GM23248 (cell line): ENCODE measurements around the gene SLC6A19. TPM values are rescaled to one million over a fixed set of nuclear protein-coding genes. Genes with fewer than 3 reads are reported as not detected.

Source experiments
- DNase-seq: peaks from one replicate; pipeline ENCODE4 v3.0.0-alpha.2; 2015
- H2AFZ ChIP-seq: fragments of 200-600 bp; sonication (generic); 2 replicates; pipeline ENCODE4 v1.6.1; 2016; ENCODE audit warnings: antibody characterized with exemption
- H3F3A ChIP-seq: fragments of 200-600 bp; sonication (generic); 2 replicates; pipeline ENCODE4 v1.6.1; 2016; ENCODE audit warnings: mild to moderate bottlenecking, antibody characterized with exemption, mixed run types; ENCODE audit not compliant: insufficient read depth
- H3K27ac ChIP-seq: fragments of 200-600 bp; sonication (generic); 2 replicates; pipeline ENCODE4 v1.5.1; 2016; ENCODE audit warnings: mild to moderate bottlenecking
- H3K27me3 ChIP-seq: fragments of 200-600 bp; sonication (generic); replicated peaks from 2 replicates; pipeline ENCODE4 v1.6.1; 2016; ENCODE audit warnings: mild to moderate bottlenecking; ENCODE audit not compliant: insufficient read depth
- H3K36me3 ChIP-seq: fragments of 200-600 bp; sonication (generic); 2 replicates; pipeline ENCODE4 v1.6.1; 2016; ENCODE audit warnings: low read depth, mild to moderate bottlenecking
- H3K4me1 ChIP-seq: fragments of 200-600 bp; sonication (generic); 2 replicates; pipeline ENCODE4 v1.6.1; 2016; ENCODE audit warnings: mild to moderate bottlenecking; ENCODE audit not compliant: insufficient read depth
- H3K4me2 ChIP-seq: fragments of 200-600 bp; sonication (generic); one replicate; pipeline ENCODE4 v1.6.1; 2016; ENCODE audit warnings: mild to moderate bottlenecking; ENCODE audit not compliant: unreplicated experiment
- H3K4me3 ChIP-seq: fragments of 200-600 bp; sonication (generic); 2 replicates; pipeline ENCODE4 v1.5.1; 2016; ENCODE audit warnings: mild to moderate bottlenecking
- H3K79me2 ChIP-seq: fragments of 200-600 bp; sonication (generic); 2 replicates; pipeline ENCODE4 v1.6.1; 2016; ENCODE audit warnings: mild to moderate bottlenecking; ENCODE audit not compliant: insufficient read depth
- H3K9ac ChIP-seq: fragments of 200-600 bp; sonication (generic); 2 replicates; pipeline ENCODE4 v1.6.1; 2016; ENCODE audit warnings: mild to moderate bottlenecking
- H3K9me2 ChIP-seq: fragments of 200-600 bp; sonication (generic); 2 replicates; pipeline ENCODE4 v1.6.1; 2016; ENCODE audit warnings: mixed run types, mild to moderate bottlenecking, moderate library complexity; ENCODE audit not compliant: insufficient read depth
- H3K9me3 ChIP-seq: fragments of 200-600 bp; sonication (generic); one replicate; pipeline ENCODE4 v1.6.1; 2017; ENCODE audit warnings: low read depth
- H4K20me1 ChIP-seq: fragments of 200-600 bp; sonication (generic); 2 replicates; pipeline ENCODE4 v1.6.0; 2016; ENCODE audit not compliant: insufficient read depth
- EZH2 ChIP-seq: fragments of 200-600 bp; sonication (generic); IDR thresholded peaks from 2 replicates; pipeline ENCODE4 v1.6.1; 2018; ENCODE audit warnings: antibody characterized with exemption, mild to moderate bottlenecking; ENCODE audit not compliant: insufficient read depth, poor library complexity, severe bottlenecking
- EZH2phosphoT487 ChIP-seq: fragments of 200-600 bp; sonication (generic); IDR thresholded peaks from 2 replicates; pipeline ENCODE4 v1.6.1; 2018; ENCODE audit warnings: antibody characterized with exemption, moderate library complexity, mild to moderate bottlenecking, low read depth; ENCODE audit not compliant: insufficient read depth
- WGBS, 2 experiments: methylation state at CpG; one replicate each; pipeline ENCODE4 v1.1.6; 2015 to 2017; ENCODE audit warnings: low lambda C conversion rate in 2 of 2, low coverage in 1 of 2; ENCODE audit errors: missing lambda C conversion rate in 2 of 2; 5-methylcytosine and 5-hydroxymethylcytosine counted together
- in situ Hi-C: fragments of 300-500 bp; cut with MboI; formaldehyde crosslinking; loops from 2 replicates; pipeline ENCODE4 v1.15.0; 2020
- polyA plus RNA-seq: library from polyadenylated mRNA; unstranded; fragments of >200 nt; fragmentation: Nextera tagmentation; extraction: Ambion mirVana; gene quantifications from 2 replicates; pipeline ENCODE4 v1.2.1, GENCODE V29; 2016
- total RNA-seq: library from RNA; depleted of rRNA; stranded (reverse); fragments of >200 nt; shearing (Covaris generic); gene quantifications from 2 replicates; pipeline ENCODE4 v1.2.3, GENCODE V29; 2014

SLC6A19 gene
- total and polyA plus RNA-seq, 2 experiments from 2014 or later = not detected

- no peaks in the 10 kb centered on the region for H3K79me2 ChIP-seq
- H2AFZ ChIP-seq = no peak overlapping the region
- TF ChIP-seq EZH2 (no peak), EZH2phosphoT487 (no peak)
- no peak overlapping the region for H3K27ac ChIP-seq
- no peaks in the 10 kb centered on the region for H3K4me1 ChIP-seq
- in situ Hi-C loops = no loop called here
- peak; percentile 38 for DNase-seq
- WGBS, 2 experiments = 20 to 22% methylated on average over 32 to 43 of the region's 43 CpGs
- no peak overlapping the region for H3K4me3 ChIP-seq
- no peak overlapping the region for H3K9ac ChIP-seq
- H3K4me2 ChIP-seq = no peak overlapping the region
- no peaks in the 10 kb centered on the region for H3K27me3 ChIP-seq
- no peaks in the 10 kb centered on the region for H3K9me3 ChIP-seq
- H3F3A ChIP-seq = no peaks in the 10 kb centered on the region
- no peaks in the 10 kb centered on the region for H3K9me2 ChIP-seq
- H3K36me3 ChIP-seq = no peaks in the 10 kb centered on the region
- no peaks in the 10 kb centered on the region for H4K20me1 ChIP-seq
Observed at GRCh38 chr5:1246711-1247431, 45.5 kb downstream of the SLC6A19 start.

- 42 to 49% methylated on average over 6 of the region's 6 CpGs for WGBS, 2 experiments
- Histone ChIP-seq H3K27me3 (no peaks in the 10 kb centered on the region), H3K4me2 (no peak overlapping the region)
Observed at GRCh38 chr5:1247811-1248210, 46.4 kb downstream of the SLC6A19 start.

GRCh38 chr5:1249366-1250280, 48.2 kb downstream of the SLC6A19 start:
- no peaks in the 10 kb centered on the region for H3K9me3 ChIP-seq
- no peaks in the 10 kb centered on the region for H3K27me3 ChIP-seq
- H3F3A ChIP-seq = no peaks in the 10 kb centered on the region
- no peaks in the 10 kb centered on the region for H4K20me1 ChIP-seq
- no peak for TF ChIP-seq EZH2
- TF ChIP-seq EZH2phosphoT487 = no peak
- H2AFZ ChIP-seq = no peak overlapping the region
- H3K9ac ChIP-seq = no peak overlapping the region
- H3K4me3 ChIP-seq = no peak overlapping the region
- 44 to 46% methylated on average over 29 of the region's 29 CpGs for WGBS, 2 experiments
- no peaks in the 10 kb centered on the region for H3K36me3 ChIP-seq
- in situ Hi-C loops = no loop called here
- no peak overlapping the region for H3K27ac ChIP-seq
- no peak for DNase-seq
- no peaks in the 10 kb centered on the region for H3K79me2 ChIP-seq
- H3K4me1 ChIP-seq = no peaks in the 10 kb centered on the region
- H3K4me2 ChIP-seq = no peak overlapping the region
- H3K9me2 ChIP-seq = no peaks in the 10 kb centered on the region

More at GRCh38 chr5:1247811-1248210, 46.4 kb downstream of the SLC6A19 start:
- no peak for DNase-seq
- Histone ChIP-seq H3K9ac (no peak overlapping the region), H3K79me2 (no peaks in the 10 kb centered on the region), H2AFZ (no peak overlapping the region), H3K4me3 (no peak overlapping the region), H3K4me1 (no peaks in the 10 kb centered on the region), H4K20me1 (no peaks in the 10 kb centered on the region), H3F3A (no peaks in the 10 kb centered on the region), H3K27ac (no peak overlapping the region), H3K9me3 (no peaks in the 10 kb centered on the region), H3K36me3 (no peaks in the 10 kb centered on the region), H3K9me2 (no peaks in the 10 kb centered on the region)
- no peak for TF ChIP-seq EZH2phosphoT487
- no peak for TF ChIP-seq EZH2
- in situ Hi-C loops = no loop called here

- in situ Hi-C loops = no loop called here
- Histone ChIP-seq H3K4me3 (no peak overlapping the region), H3K9me2 (no peaks in the 10 kb centered on the region), H3K4me1 (no peaks in the 10 kb centered on the region), H3K9ac (no peak overlapping the region), H3K79me2 (no peaks in the 10 kb centered on the region), H3K4me2 (no peak overlapping the region), H3K27ac (no peak overlapping the region), H3K36me3 (no peaks in the 10 kb centered on the region), H4K20me1 (no peaks in the 10 kb centered on the region), H3F3A (no peaks in the 10 kb centered on the region), H3K9me3 (no peaks in the 10 kb centered on the region), H2AFZ (no peak overlapping the region), H3K27me3 (no peaks in the 10 kb centered on the region)
- DNase-seq = no peak
- TF ChIP-seq EZH2 (no peak), EZH2phosphoT487 (no peak)
- WGBS, 2 experiments = 41 to 43% methylated on average over 22 to 27 of the region's 27 CpGs
Observed at GRCh38 chr5:1251678-1252580, 50.5 kb downstream of the SLC6A19 start.
